KMS-11 (cell line): ENCODE data around the gene ZKSCAN1.

Source experiments
- H2AFZ ChIP-seq: fragments of 200-600 bp; sonication (generic); 2 replicates; pipeline ENCODE4 v1.6.1; 2016; ENCODE audit warnings: antibody characterized with exemption, mixed run types, low read depth
- H3K27ac ChIP-seq: fragments of 200-600 bp; sonication (generic); 2 replicates; pipeline ENCODE4 v1.6.1; 2016; ENCODE audit warnings: mild to moderate bottlenecking, mixed run types
- H3K27me3 ChIP-seq: fragments of 200-600 bp; sonication (generic); 2 replicates; pipeline ENCODE4 v1.6.1; 2017; ENCODE audit warnings: mild to moderate bottlenecking, low read depth, mixed run types, moderate library complexity; ENCODE audit not compliant: insufficient read depth
- H3K36me3 ChIP-seq: fragments of 200-600 bp; sonication (generic); 2 replicates; pipeline ENCODE4 v1.6.1; 2017; ENCODE audit warnings: mild to moderate bottlenecking, mixed run types; ENCODE audit not compliant: insufficient read depth
- H3K4me1 ChIP-seq: fragments of 200-600 bp; sonication (generic); 2 replicates; pipeline ENCODE4 v1.6.1; 2016; ENCODE audit warnings: mild to moderate bottlenecking, low read depth, mixed run types; ENCODE audit not compliant: poor library complexity, severe bottlenecking
- H3K4me2 ChIP-seq: fragments of 200-600 bp; sonication (generic); 2 replicates; pipeline ENCODE4 v1.7.0; 2016; ENCODE audit warnings: mild to moderate bottlenecking, mixed run types
- H3K4me3 ChIP-seq: fragments of 200-600 bp; sonication (generic); IDR thresholded peaks from 2 replicates; pipeline ENCODE4 v1.6.1; 2017; ENCODE audit warnings: low read depth, low read length, mixed read lengths; ENCODE audit not compliant: insufficient read depth
- H3K79me2 ChIP-seq: fragments of 200-600 bp; sonication (generic); 2 replicates; pipeline ENCODE4 v1.6.1; 2016; ENCODE audit warnings: low read depth, mixed run types; ENCODE audit not compliant: insufficient read depth
- H3K9ac ChIP-seq: fragments of 200-600 bp; sonication (generic); 2 replicates; pipeline ENCODE4 v1.6.1; 2016; ENCODE audit warnings: mild to moderate bottlenecking, mixed run types
- H4K20me1 ChIP-seq: fragments of 200-600 bp; sonication (generic); 2 replicates; pipeline ENCODE4 v1.6.1; 2016; ENCODE audit warnings: mild to moderate bottlenecking, mixed run types; ENCODE audit not compliant: insufficient read depth
- CTCF ChIP-seq: fragments of 200-600 bp; sonication (generic); conservative IDR thresholded peaks from 2 replicates; pipeline ENCODE4 v1.6.1; 2017; ENCODE audit warnings: low read depth, mild to moderate bottlenecking, antibody characterized with exemption, low read length, moderate library complexity, mixed read lengths

The ZKSCAN1 gene

GRCh38 chr7:100027197-100027596 is 11.8 kb downstream of the ZKSCAN1 start:
- H3K79me2 ChIP-seq, result no peaks in the 10 kb centered on the region
- no peak overlapping the region for H3K27ac ChIP-seq
- no peaks in the 10 kb centered on the region for H4K20me1 ChIP-seq
- no peak overlapping the region for H2AFZ ChIP-seq
- no peak overlapping the region for H3K4me3 ChIP-seq
- no peak for TF ChIP-seq CTCF
- H3K4me1 ChIP-seq, result no peaks in the 10 kb centered on the region
- no peak overlapping the region for H3K9ac ChIP-seq
- H3K4me2 ChIP-seq, result no peak overlapping the region
- peaks cover 17% of the 10 kb centered on the region; the same call in 1 of the 2 replicates for H3K36me3 ChIP-seq
- no peaks in the 10 kb centered on the region for H3K27me3 ChIP-seq

GRCh38 chr7:100029596-100029995 is 14.2 kb downstream of the ZKSCAN1 start:
- Histone ChIP-seq H3K36me3 (peaks cover 7% of the 10 kb centered on the region; the same call in 1 of the 2 replicates), H3K4me3 (no peak overlapping the region)

GRCh38 chr7:100033526-100033925 is 18.1 kb downstream of the ZKSCAN1 start:
- no peaks in the 10 kb centered on the region for H3K27me3 ChIP-seq
- H3K4me1 ChIP-seq, result no peaks in the 10 kb centered on the region
- no peak overlapping the region for H2AFZ ChIP-seq
- no peaks in the 10 kb centered on the region for H3K79me2 ChIP-seq
- no peaks in the 10 kb centered on the region for H3K36me3 ChIP-seq
- no peak overlapping the region for H3K9ac ChIP-seq
- no peak overlapping the region for H3K4me2 ChIP-seq
- H3K4me3 ChIP-seq, result no peak overlapping the region
- TF ChIP-seq CTCF, result no peak
- H3K27ac ChIP-seq, result no peak overlapping the region
- H4K20me1 ChIP-seq, result no peaks in the 10 kb centered on the region

More at GRCh38 chr7:100029596-100029995, 14.2 kb downstream of the ZKSCAN1 start:
- TF ChIP-seq CTCF, result no peak
- Histone ChIP-seq H2AFZ (no peak overlapping the region), H3K4me2 (no peak overlapping the region), H3K79me2 (no peaks in the 10 kb centered on the region), H4K20me1 (no peaks in the 10 kb centered on the region), H3K27ac (no peak overlapping the region), H3K27me3 (no peaks in the 10 kb centered on the region), H3K4me1 (no peaks in the 10 kb centered on the region), H3K9ac (no peak overlapping the region)

GRCh38 chr7:100034871-100035510 is 19.6 kb downstream of the ZKSCAN1 start:
- no peak overlapping the region for H3K4me3 ChIP-seq
- TF ChIP-seq CTCF, result no peak
- no peaks in the 10 kb centered on the region for H3K4me1 ChIP-seq
- no peak overlapping the region for H2AFZ ChIP-seq
- H3K27ac ChIP-seq, result no peak overlapping the region
- no peaks in the 10 kb centered on the region for H3K79me2 ChIP-seq
- H3K9ac ChIP-seq, result no peak overlapping the region
- no peaks in the 10 kb centered on the region for H4K20me1 ChIP-seq
- H3K36me3 ChIP-seq, result no peaks in the 10 kb centered on the region
- H3K4me2 ChIP-seq, result no peak overlapping the region
- H3K27me3 ChIP-seq, result no peaks in the 10 kb centered on the region
